ENCODE data around the gene FERMT2. TPM values are rescaled to one million over a fixed set of nuclear protein-coding genes. Genes with fewer than 3 reads are reported as not detected.

The FERMT2 gene, protein sequence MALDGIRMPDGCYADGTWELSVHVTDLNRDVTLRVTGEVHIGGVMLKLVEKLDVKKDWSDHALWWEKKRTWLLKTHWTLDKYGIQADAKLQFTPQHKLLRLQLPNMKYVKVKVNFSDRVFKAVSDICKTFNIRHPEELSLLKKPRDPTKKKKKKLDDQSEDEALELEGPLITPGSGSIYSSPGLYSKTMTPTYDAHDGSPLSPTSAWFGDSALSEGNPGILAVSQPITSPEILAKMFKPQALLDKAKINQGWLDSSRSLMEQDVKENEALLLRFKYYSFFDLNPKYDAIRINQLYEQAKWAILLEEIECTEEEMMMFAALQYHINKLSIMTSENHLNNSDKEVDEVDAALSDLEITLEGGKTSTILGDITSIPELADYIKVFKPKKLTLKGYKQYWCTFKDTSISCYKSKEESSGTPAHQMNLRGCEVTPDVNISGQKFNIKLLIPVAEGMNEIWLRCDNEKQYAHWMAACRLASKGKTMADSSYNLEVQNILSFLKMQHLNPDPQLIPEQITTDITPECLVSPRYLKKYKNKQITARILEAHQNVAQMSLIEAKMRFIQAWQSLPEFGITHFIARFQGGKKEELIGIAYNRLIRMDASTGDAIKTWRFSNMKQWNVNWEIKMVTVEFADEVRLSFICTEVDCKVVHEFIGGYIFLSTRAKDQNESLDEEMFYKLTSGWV
- 188 TPM for total RNA-seq (ENCODE audit: unreplicated experiment)
- long read RNA-seq, transcript FERMT2-201 (15 exons, 3,338 nt), result major isoform, 10 of 36 reads
- long read RNA-seq, partial matches to known transcripts, result 24 of 36 reads
- long read RNA-seq, other reads (novel, unspliced or antisense), result 1 of 36 reads

GRCh38 chr14:52950898-52951680, at the start of gene FERMT2:
FERMT2 (minus strand) TSS chr14:52951050; CDS start chr14:52950568, 482 bp downstream.
- TF ChIP-seq CTCF (IDR thresholded peaks at IDR 0.05; ENCODE audit: unreplicated experiment), result no peak
- Mint-ChIP-seq H3K36me3 (ENCODE audit: low read depth, unreplicated experiment) (peaks cover 17% of the 10 kb centered on the region), H3K27ac (ENCODE audit: unreplicated experiment) (peak within 1 kb of the TSS; percentile 97), H3K9me3 (ENCODE audit: unreplicated experiment) (no peaks in the 10 kb centered on the region), H3K4me3 (ENCODE audit: unreplicated experiment) (peak within 1 kb of the TSS; percentile 97), H3K27me3 (ENCODE audit: unreplicated experiment) (peaks cover 15% of the 10 kb centered on the region), H3K4me1 (ENCODE audit: unreplicated experiment) (peaks cover 43% of the 10 kb centered on the region)
- peak; percentile 95 for DNase-seq (ENCODE audit: low spot score)

GRCh38 chr14:52998376-52999015, 47.6 kb upstream of the FERMT2 start:
- Mint-ChIP-seq H3K27me3 (ENCODE audit: unreplicated experiment) (no peaks in the 10 kb centered on the region), H3K4me3 (ENCODE audit: unreplicated experiment) (no peak overlapping the region), H3K4me1 (ENCODE audit: unreplicated experiment) (no peaks in the 10 kb centered on the region), H3K36me3 (ENCODE audit: low read depth, unreplicated experiment) (no peaks in the 10 kb centered on the region), H3K27ac (ENCODE audit: unreplicated experiment) (no peak overlapping the region), H3K9me3 (ENCODE audit: unreplicated experiment) (no peaks in the 10 kb centered on the region)
- DNase-seq (ENCODE audit: low spot score), result no peak
- no peak for TF ChIP-seq CTCF (IDR thresholded peaks at IDR 0.05; ENCODE audit: unreplicated experiment)

DNA sequence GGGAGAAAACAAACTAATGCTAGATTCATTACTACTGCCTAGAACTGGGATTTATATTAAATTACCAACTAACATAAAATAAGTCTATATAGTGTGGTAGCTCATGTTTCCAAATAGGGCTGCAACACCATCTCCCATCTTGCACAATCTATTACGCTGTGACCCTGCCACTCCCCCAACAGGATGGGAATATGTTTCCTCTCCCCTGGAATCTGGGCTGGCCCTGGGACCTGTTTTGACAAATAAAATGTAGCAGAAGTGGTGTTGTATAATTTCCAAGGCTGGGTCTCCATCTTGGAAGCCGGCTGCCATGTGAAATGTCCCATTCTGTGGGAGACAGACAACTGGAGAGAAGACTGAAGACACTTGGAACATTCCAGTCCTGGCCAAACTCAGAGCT, 45.6 kb upstream of the FERMT2 start:
- Mint-ChIP-seq H3K27ac (ENCODE audit: unreplicated experiment) (no peak overlapping the region), H3K4me3 (ENCODE audit: unreplicated experiment) (no peak overlapping the region), H3K27me3 (ENCODE audit: unreplicated experiment) (no peaks in the 10 kb centered on the region), H3K36me3 (ENCODE audit: low read depth, unreplicated experiment) (no peaks in the 10 kb centered on the region), H3K9me3 (ENCODE audit: unreplicated experiment) (no peaks in the 10 kb centered on the region), H3K4me1 (ENCODE audit: unreplicated experiment) (no peaks in the 10 kb centered on the region)
- DNase-seq (ENCODE audit: low spot score), result no peak
- TF ChIP-seq CTCF (IDR thresholded peaks at IDR 0.05; ENCODE audit: unreplicated experiment), result no peak

- no peak for DNase-seq (ENCODE audit: low spot score)
- Mint-ChIP-seq H3K36me3 (ENCODE audit: low read depth, unreplicated experiment) (no peaks in the 10 kb centered on the region), H3K27ac (ENCODE audit: unreplicated experiment) (no peak overlapping the region), H3K4me1 (ENCODE audit: unreplicated experiment) (no peaks in the 10 kb centered on the region), H3K9me3 (ENCODE audit: unreplicated experiment) (no peaks in the 10 kb centered on the region), H3K27me3 (ENCODE audit: unreplicated experiment) (no peaks in the 10 kb centered on the region), H3K4me3 (ENCODE audit: unreplicated experiment) (no peak overlapping the region)
- no peak for TF ChIP-seq CTCF (IDR thresholded peaks at IDR 0.05; ENCODE audit: unreplicated experiment)
Observed at GRCh38 chr14:52995998-52996397, 45.1 kb upstream of the FERMT2 start.

Data from endothelial cell (in vitro differentiated cells).